Lower lobe of right lung (tissue), 2 donors: Measurements from ENCODE around the gene EBI3. TPM values are rescaled to one million over a fixed set of nuclear protein-coding genes. Genes with fewer than 3 reads are reported as not detected.
"Not testable (repeated sequence)": the region's sequence is repeated elsewhere in the genome, so short reads cannot be mapped to it uniquely, and the experiment has no call there.

Experiments used
- ATAC-seq, 2 donors: fragments of 200-7000 bp; cut with Tn5 transposase; one replicate each; pipeline ENCODE4 v1.9.1; 2020 to 2022; ENCODE audit warnings: mild to moderate bottlenecking in 2 of 2, moderate library complexity in 2 of 2
- DNase-seq: peaks from one replicate; pipeline ENCODE4 v3.0.0-alpha.2; 2020
- H3K27ac ChIP-seq: fragments of 200-600 bp; one replicate; pipeline ENCODE4 v1.8.0; 2022
- H3K27me3 ChIP-seq: fragments of 200-600 bp; one replicate; pipeline ENCODE4 v1.8.0; 2022; ENCODE audit warnings: low read depth
- H3K36me3 ChIP-seq: fragments of 200-600 bp; one replicate; pipeline ENCODE4 v1.8.0; 2022; ENCODE audit warnings: mild to moderate bottlenecking
- H3K4me1 ChIP-seq: fragments of 200-600 bp; one replicate; pipeline ENCODE4 v1.8.0; 2022
- H3K4me3 ChIP-seq: fragments of 200-600 bp; one replicate; pipeline ENCODE4 v1.8.0; 2022; ENCODE audit warnings: mild to moderate bottlenecking
- H3K9me3 ChIP-seq: fragments of 200-600 bp; one replicate; pipeline ENCODE4 v1.8.0; 2022
- CTCF ChIP-seq: fragments of 200-600 bp; IDR thresholded peaks from one replicate; pipeline ENCODE4 v1.8.0; 2022; ENCODE audit warnings: antibody characterized with exemption, mild to moderate bottlenecking
- intact Hi-C: fragments of 100-400 bp; cut with DNase I; formaldehyde crosslinking; loops from one replicate; pipeline ENCODE4 v1.11.0; 2022
- total RNA-seq: library from RNA; stranded (reverse); fragmentation: NEBNext Ultra II Directional; extraction: Animal tissue kit (Norgen Biotek cat#: 25700); gene quantifications from one replicate; pipeline ENCODE4 v1.2.1, GENCODE V29; 2021
- donor health status: DM: no; HTN: yes; CAD: no; lungs with severe emphysema.

The EBI3 gene
- total RNA-seq, 1 donor from 2014 or later = 1.7 TPM

DNA sequence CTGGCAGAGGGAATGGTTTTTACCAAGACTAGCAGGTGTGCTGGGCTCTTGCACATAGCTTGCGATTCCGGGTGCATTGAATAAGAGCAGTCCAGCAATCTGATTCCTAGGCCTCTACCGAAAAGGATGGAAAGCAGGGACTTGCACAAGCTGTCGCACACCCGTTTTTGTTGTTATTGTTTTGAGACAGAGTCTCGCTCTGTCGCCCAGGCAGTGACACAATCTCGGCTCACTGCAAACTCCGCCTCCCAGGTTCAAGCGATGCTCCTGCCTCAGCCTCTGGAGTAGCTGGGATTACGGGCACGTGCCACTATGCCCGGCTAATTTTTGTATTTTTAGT lies 5.5 kb downstream of the EBI3 start:
- Histone ChIP-seq H3K27me3 (peaks cover 30% of the 10 kb centered on the region), H3K36me3 (no peaks in the 10 kb centered on the region), H3K9me3 (no peaks in the 10 kb centered on the region), H3K4me1 (no peaks in the 10 kb centered on the region), H3K27ac (no peak overlapping the region), H3K4me3 (no peak overlapping the region)
- ATAC-seq (no peak), DNase-seq (no peak)
- TF ChIP-seq CTCF = no peak
- intact Hi-C loops = no loop called here

- DNase-seq, H3K4me1 ChIP-seq, intact Hi-C loops, H3K9me3 ChIP-seq, H3K36me3 ChIP-seq, H3K4me3 ChIP-seq, H3K27ac ChIP-seq, ATAC-seq: not testable (repeated sequence)
- peaks cover 15% of the 10 kb centered on the region for H3K27me3 ChIP-seq
Observed at GRCh38 chr19:4237510-4237909, 8.2 kb downstream of the EBI3 start.

DNA sequence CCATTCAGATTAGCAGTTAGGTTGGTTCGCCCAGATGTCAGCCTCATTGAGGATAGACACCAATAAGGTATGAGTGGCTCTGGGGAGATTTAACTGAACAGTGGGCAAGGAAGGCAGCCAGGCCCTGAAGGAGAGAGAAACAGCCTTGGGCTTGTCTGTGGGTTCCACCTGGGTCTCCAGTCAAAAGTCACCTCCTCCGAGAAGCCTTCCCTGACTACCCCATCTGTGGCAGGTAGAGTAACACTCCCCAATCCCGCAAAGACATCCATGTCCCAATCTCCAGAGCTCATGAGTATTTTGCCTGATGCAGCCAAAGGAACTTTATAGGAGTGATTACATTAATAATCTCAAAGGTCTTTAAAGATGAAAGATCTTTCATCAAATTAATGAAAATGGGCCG lies 9.5 kb downstream of the EBI3 start:
- no peak for ATAC-seq
- Histone ChIP-seq H3K27me3 (peaks cover 1% of the 10 kb centered on the region), H3K4me1 (no peaks in the 10 kb centered on the region), H3K9me3 (peaks cover 6% of the 10 kb centered on the region), H3K36me3 (no peaks in the 10 kb centered on the region), H3K4me3 (no peak overlapping the region), H3K27ac (no peak overlapping the region)
- intact Hi-C loops = no loop called here
- no peak for TF ChIP-seq CTCF
- no peak for DNase-seq

- peaks cover 3% of the 10 kb centered on the region for H3K4me1 ChIP-seq
Observed at GRCh38 chr19:4241824-4242430, 12.6 kb downstream of the EBI3 start.

DNA sequence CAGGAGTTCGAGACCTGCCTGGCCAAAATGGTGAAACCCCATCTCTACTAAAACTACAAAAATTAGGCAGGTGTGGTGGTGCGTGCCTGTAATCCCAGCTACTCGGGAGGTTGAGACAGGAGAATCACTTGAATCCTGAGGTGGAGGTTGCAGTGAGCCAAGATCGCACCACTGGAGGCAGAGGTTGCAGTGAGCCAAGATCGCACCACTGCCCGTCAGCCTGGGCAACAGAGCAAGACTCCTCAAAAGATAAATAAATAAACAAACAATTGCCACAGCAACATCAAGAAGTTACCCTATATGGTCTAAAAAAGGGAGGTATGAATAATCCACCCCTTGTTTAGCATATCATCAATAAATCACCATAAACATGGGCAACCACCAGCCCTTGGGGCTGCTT lies 16.6 kb downstream of the EBI3 start:
- DNase-seq, ATAC-seq, H3K9me3 ChIP-seq, H3K27me3 ChIP-seq, intact Hi-C loops, H3K4me3 ChIP-seq: not testable (repeated sequence)
- H3K36me3 ChIP-seq = peaks cover 25% of the 10 kb centered on the region
- peak overlapping the region; percentile 94 for H3K27ac ChIP-seq
- H3K4me1 ChIP-seq = peaks cover 14% of the 10 kb centered on the region

More at GRCh38 chr19:4241824-4242430, 12.6 kb downstream of the EBI3 start:
- H3K4me3 ChIP-seq = no peak overlapping the region
- H3K9me3 ChIP-seq = peaks cover 6% of the 10 kb centered on the region
- H3K27me3 ChIP-seq = no peaks in the 10 kb centered on the region
- intact Hi-C loops = no loop called here
- no peak overlapping the region for H3K27ac ChIP-seq
- ATAC-seq (no peak), DNase-seq (no peak)
- TF ChIP-seq CTCF = no peak
- no peaks in the 10 kb centered on the region for H3K36me3 ChIP-seq

- no peaks in the 10 kb centered on the region for H3K9me3 ChIP-seq
- peak within 1 kb of the TSS; percentile 94 for H3K27ac ChIP-seq
- H3K4me3 ChIP-seq = peak within 1 kb of the TSS; percentile 60
- peak; percentile 45 for TF ChIP-seq CTCF
- peaks cover 35% of the 10 kb centered on the region for H3K36me3 ChIP-seq
- H3K27me3 ChIP-seq = no peaks in the 10 kb centered on the region
- ATAC-seq (peak; percentile 99), DNase-seq (peak; percentile 99)
- intact Hi-C loops = no loop called here
- peaks cover 14% of the 10 kb centered on the region for H3K4me1 ChIP-seq
Observed at GRCh38 chr19:4246767-4247593, 17.7 kb downstream of the EBI3 start, which contains the start of gene YJU2. Gene YJU2 (plus strand): TSS chr19:4247080. CDS start chr19:4247147, 67 bp downstream.
